Measurements from ENCODE around the gene SLC17A8.
"Not testable (repeated sequence)": the region's sequence is repeated elsewhere in the genome, so short reads cannot be mapped to it uniquely, and the experiment has no call there.

The SLC17A8 gene

GRCh38 chr12:100331871-100332270, 25.0 kb upstream of the SLC17A8 start:
- DNase-seq (ENCODE audit: low read depth), result no peak
- TF ChIP-seq CTCF (conservative IDR thresholded peaks at IDR 0.05; ENCODE audit: low read depth, low read length), result no peak
- no peak overlapping the region for H3K4me3 ChIP-seq (ENCODE audit: low read depth, low read length)

DNA sequence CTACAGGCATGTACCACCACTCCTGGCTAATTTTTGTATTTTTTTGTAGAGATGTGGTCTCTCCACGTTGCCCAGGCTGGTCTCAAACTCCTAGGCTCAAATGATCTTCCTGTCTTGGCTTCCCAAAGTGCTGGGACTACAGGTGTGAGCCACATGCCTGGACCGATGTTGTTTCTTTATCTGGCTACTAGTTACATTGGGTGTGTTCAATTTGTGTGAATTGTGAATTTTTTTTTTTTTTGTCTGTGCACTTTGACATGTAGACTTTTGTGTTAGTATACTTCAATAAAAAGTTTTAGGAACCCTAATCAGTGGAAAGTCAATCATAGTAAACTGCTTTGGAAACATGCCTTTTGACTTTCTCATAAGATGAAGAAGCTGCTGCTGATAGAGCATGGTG, 24.0 kb upstream of the SLC17A8 start:
- H3K4me3 ChIP-seq (ENCODE audit: low read depth, low read length), result no peak overlapping the region
- TF ChIP-seq CTCF (conservative IDR thresholded peaks at IDR 0.05; ENCODE audit: low read depth, low read length), result no peak
- DNase-seq (ENCODE audit: low read depth), result no peak

- TF ChIP-seq CTCF (conservative IDR thresholded peaks at IDR 0.05; ENCODE audit: low read depth, low read length), result no peak
- no peak overlapping the region for H3K4me3 ChIP-seq (ENCODE audit: low read depth, low read length)
- DNase-seq (ENCODE audit: low read depth), result no peak
Measured at GRCh38 chr12:100337299-100337698, 19.6 kb upstream of the SLC17A8 start.

- TF ChIP-seq CTCF (conservative IDR thresholded peaks at IDR 0.05; ENCODE audit: low read depth, low read length), result no peak
Measured at GRCh38 chr12:100337727-100338126, 19.1 kb upstream of the SLC17A8 start.

DNA sequence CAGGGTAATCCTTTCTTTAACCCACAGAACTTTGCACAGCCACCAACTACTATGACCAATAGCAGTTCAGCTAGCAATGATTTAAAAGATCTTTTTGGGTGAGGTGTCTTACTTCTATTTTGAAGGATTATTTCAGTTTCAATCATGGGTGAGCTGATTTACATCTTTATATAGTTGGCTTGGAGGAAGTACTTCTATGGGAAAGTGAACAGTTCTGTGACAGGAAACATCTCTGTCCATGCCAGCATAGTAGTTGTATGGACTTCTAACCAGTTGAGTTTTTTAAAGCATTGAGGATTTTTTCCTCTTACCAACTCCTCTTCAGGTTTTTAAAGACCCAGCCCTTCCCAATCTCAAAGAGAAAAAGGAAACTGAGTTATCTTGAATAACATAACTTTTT, 17.8 kb upstream of the SLC17A8 start:
- H3K4me3 ChIP-seq (ENCODE audit: low read depth, low read length), result no peak overlapping the region
- no peak for DNase-seq (ENCODE audit: low read depth)
- TF ChIP-seq CTCF (conservative IDR thresholded peaks at IDR 0.05; ENCODE audit: low read depth, low read length), result no peak

More at GRCh38 chr12:100337727-100338126, 19.1 kb upstream of the SLC17A8 start:
- no peak for DNase-seq (ENCODE audit: low read depth)
- no peak overlapping the region for H3K4me3 ChIP-seq (ENCODE audit: low read depth, low read length)

GRCh38 chr12:100342897-100343296, 14.0 kb upstream of the SLC17A8 start:
- not testable (repeated sequence) for H3K4me3 ChIP-seq (ENCODE audit: low read depth, low read length); DNase-seq (ENCODE audit: low read depth)

- not testable (repeated sequence) for DNase-seq (ENCODE audit: low read depth); H3K4me3 ChIP-seq (ENCODE audit: low read depth, low read length)
Measured at GRCh38 chr12:100344351-100344750, 12.5 kb upstream of the SLC17A8 start.

- no peak for TF ChIP-seq CTCF (conservative IDR thresholded peaks at IDR 0.05; ENCODE audit: low read depth, low read length)
- no peak overlapping the region for H3K4me3 ChIP-seq (ENCODE audit: low read depth, low read length)
- DNase-seq (ENCODE audit: low read depth), result no peak
Measured at GRCh38 chr12:100345020-100345767, 11.7 kb upstream of the SLC17A8 start.
